Thoracic aorta (tissue), 2 donors: ENCODE results near the gene ANKZF1. TPM values are rescaled to one million over a fixed set of nuclear protein-coding genes. Genes with fewer than 3 reads are reported as not detected.
A peak's percentile ranks its signal among the peaks of the same experiment; 100 is the strongest.

Source experiments
- ATAC-seq: fragments of 150-250 bp; one replicate; pipeline ENCODE4 v1.8.0; 2017; ENCODE audit warnings: low read depth; ENCODE audit not compliant: insufficient number of reproducible peaks, low FRiP score
- DNase-seq: peaks from one replicate; pipeline ENCODE4 v3.0.0-alpha.2; 2020; ENCODE audit warnings: low spot score
- H3K27ac ChIP-seq, 2 donors: fragments of 200-600 bp; sonication (generic); 1 replicate in 1 of 2; 2 replicates in 1 of 2; pipeline ENCODE4 v1.5.1; 2016; ENCODE audit warnings: mild to moderate bottlenecking in 2 of 2, moderate library complexity in 2 of 2
- H3K27me3 ChIP-seq: fragments of 200-600 bp; sonication (generic); replicated peaks from 2 replicates; pipeline ENCODE4 v1.6.0; 2016; ENCODE audit warnings: mild to moderate bottlenecking; ENCODE audit not compliant: insufficient read depth
- H3K36me3 ChIP-seq: fragments of 200-600 bp; sonication (generic); one replicate; pipeline ENCODE4 v1.5.1; 2016
- H3K4me1 ChIP-seq, 2 donors: fragments of 200-600 bp; sonication (generic); 1 replicate in 1 of 2; 2 replicates in 1 of 2; pipeline versions ENCODE4 v1.5.1 to v1.6.0; 2016; ENCODE audit warnings: low read depth in 2 of 2, mild to moderate bottlenecking in 1 of 2; ENCODE audit not compliant: control insufficient read depth in 1 of 2
- H3K4me3 ChIP-seq: fragments of 200-600 bp; sonication (generic); 2 replicates; pipeline ENCODE4 v1.5.1; 2016; ENCODE audit warnings: mild to moderate bottlenecking
- H3K9me3 ChIP-seq: fragments of 200-600 bp; sonication (generic); 2 replicates; pipeline ENCODE4 v1.5.1; 2016
- CTCF ChIP-seq: fragments of 200-600 bp; sonication (generic); IDR thresholded peaks from one replicate; pipeline ENCODE4 v1.5.1; 2019; ENCODE audit warnings: antibody characterized with exemption
- total RNA-seq, 2 donors: library from RNA; depleted of rRNA; stranded (reverse); fragments of >200 nt; gene quantifications; one replicate each; pipeline versions ENCODE4 v1.1.0 to v1.2.3, GENCODE V29; 2016

Gene ANKZF1
- total RNA-seq, 2 donors from 2014 or later: 69.7 to 72.6 TPM

GRCh38 chr2:219251656-219252055 lies 22.1 kb downstream of the ANKZF1 start:
- Histone ChIP-seq H3K36me3 (peaks cover 7% of the 10 kb centered on the region), H3K4me3 (peak overlapping the region; percentile 76), H3K27me3 (no peaks in the 10 kb centered on the region), H3K27ac (peak overlapping the region; percentile 88 to 95), H3K9me3 (no peaks in the 10 kb centered on the region), H3K4me1 (peaks cover 37 to 73% of the 10 kb centered on the region in 2 donors)
- ATAC-seq: no peak
- TF ChIP-seq CTCF: no peak
- DNase-seq: no peak

GRCh38 chr2:219252084-219252483 lies 22.5 kb downstream of the ANKZF1 start:
- Histone ChIP-seq H3K4me3 (peak overlapping the region; percentile 76), H3K36me3 (peaks cover 7% of the 10 kb centered on the region), H3K27me3 (no peaks in the 10 kb centered on the region), H3K27ac (peak overlapping the region; percentile 88 to 95), H3K4me1 (peaks cover 37 to 69% of the 10 kb centered on the region in 2 donors), H3K9me3 (no peaks in the 10 kb centered on the region)
- no peak for TF ChIP-seq CTCF
- ATAC-seq (no peak), DNase-seq (no peak)

GRCh38 chr2:219252570-219252899 lies 22.9 kb downstream of the ANKZF1 start:
- no peak for DNase-seq
- peaks cover 37 to 65% of the 10 kb centered on the region in 2 donors for H3K4me1 ChIP-seq

GRCh38 chr2:219252900-219253752 lies 23.5 kb downstream of the ANKZF1 start, which contains the start of gene TUBA4B:
Gene TUBA4B, plus strand, starts transcription at chr2:219253243. Its CDS starts 165 bp downstream, at chr2:219253408.
- no peak for TF ChIP-seq CTCF
- Histone ChIP-seq H3K9me3 (no peaks in the 10 kb centered on the region), H3K4me1 (peaks cover 37 to 59% of the 10 kb centered on the region in 2 donors), H3K27me3 (no peaks in the 10 kb centered on the region), H3K36me3 (peaks cover 7% of the 10 kb centered on the region), H3K27ac (peak within 1 kb of the TSS; percentile 88 to 95), H3K4me3 (peak within 1 kb of the TSS; percentile 76)
- ATAC-seq: no peak
- DNase-seq: no peak

More at GRCh38 chr2:219252570-219252899, 22.9 kb downstream of the ANKZF1 start:
- Histone ChIP-seq H3K4me3 (peak overlapping the region; percentile 76), H3K36me3 (peaks cover 7% of the 10 kb centered on the region), H3K9me3 (no peaks in the 10 kb centered on the region), H3K27me3 (no peaks in the 10 kb centered on the region), H3K27ac (peak overlapping the region; percentile 88 to 95)
- no peak for ATAC-seq
- TF ChIP-seq CTCF: no peak

GRCh38 chr2:219253753-219254589 lies 24.4 kb downstream of the ANKZF1 start, which contains the start of gene TUBA4A:
Gene TUBA4A, minus strand, starts transcription at chr2:219253918. Its CDS starts 60 bp downstream, at chr2:219253858.
- ATAC-seq: peak; percentile 65
- DNase-seq: no peak
- H3K4me3 ChIP-seq: peak within 1 kb of the TSS; percentile 76
- peaks cover 7% of the 10 kb centered on the region for H3K36me3 ChIP-seq
- TF ChIP-seq CTCF: no peak
- H3K27me3 ChIP-seq: no peaks in the 10 kb centered on the region
- peaks cover 29 to 50% of the 10 kb centered on the region in 2 donors for H3K4me1 ChIP-seq
- peak within 1 kb of the TSS; percentile 88 to 95 for H3K27ac ChIP-seq
- no peaks in the 10 kb centered on the region for H3K9me3 ChIP-seq
